ENCODE measurements around the gene ANKHD1.
"Not testable (repeated sequence)": the region's sequence is repeated elsewhere in the genome, so short reads cannot be mapped to it uniquely, and the experiment has no call there.

ANKHD1 gene

DNA sequence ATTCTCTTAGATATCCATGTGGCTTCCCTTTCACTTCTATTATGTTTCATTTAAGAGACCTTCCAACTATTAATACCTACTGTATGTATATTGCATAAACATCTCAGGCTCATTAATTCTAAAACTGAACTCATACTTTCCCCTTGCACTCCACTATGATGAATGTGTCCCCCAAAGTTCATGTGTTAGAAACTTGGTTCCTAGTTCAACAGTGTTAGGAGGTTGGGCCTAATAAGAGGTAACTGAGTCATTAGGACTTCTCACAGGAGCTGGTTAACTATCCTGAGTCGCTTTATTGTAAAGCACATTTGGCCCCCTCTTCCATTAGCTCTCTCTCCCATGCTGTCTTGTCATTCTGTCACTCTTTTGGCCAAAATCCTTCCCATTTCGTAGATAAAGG lies 22.0 kb downstream of the ANKHD1 start:
- no peak for DNase-seq

GRCh38 chr5:140424135-140424534 lies 22.5 kb downstream of the ANKHD1 start:
- no peak for DNase-seq

GRCh38 chr5:140427726-140428125 lies 26.1 kb downstream of the ANKHD1 start:
- not testable (repeated sequence) for DNase-seq

GRCh38 chr5:140429724-140430123 lies 28.1 kb downstream of the ANKHD1 start:
- DNase-seq: no peak

- no peak for DNase-seq
Measured at GRCh38 chr5:140432212-140432611, 30.6 kb downstream of the ANKHD1 start.

GRCh38 chr5:140432916-140433315 lies 31.3 kb downstream of the ANKHD1 start:
- no peak for DNase-seq

- not testable (repeated sequence) for DNase-seq
Measured at GRCh38 chr5:140457368-140457767, 55.7 kb downstream of the ANKHD1 start.

DNA sequence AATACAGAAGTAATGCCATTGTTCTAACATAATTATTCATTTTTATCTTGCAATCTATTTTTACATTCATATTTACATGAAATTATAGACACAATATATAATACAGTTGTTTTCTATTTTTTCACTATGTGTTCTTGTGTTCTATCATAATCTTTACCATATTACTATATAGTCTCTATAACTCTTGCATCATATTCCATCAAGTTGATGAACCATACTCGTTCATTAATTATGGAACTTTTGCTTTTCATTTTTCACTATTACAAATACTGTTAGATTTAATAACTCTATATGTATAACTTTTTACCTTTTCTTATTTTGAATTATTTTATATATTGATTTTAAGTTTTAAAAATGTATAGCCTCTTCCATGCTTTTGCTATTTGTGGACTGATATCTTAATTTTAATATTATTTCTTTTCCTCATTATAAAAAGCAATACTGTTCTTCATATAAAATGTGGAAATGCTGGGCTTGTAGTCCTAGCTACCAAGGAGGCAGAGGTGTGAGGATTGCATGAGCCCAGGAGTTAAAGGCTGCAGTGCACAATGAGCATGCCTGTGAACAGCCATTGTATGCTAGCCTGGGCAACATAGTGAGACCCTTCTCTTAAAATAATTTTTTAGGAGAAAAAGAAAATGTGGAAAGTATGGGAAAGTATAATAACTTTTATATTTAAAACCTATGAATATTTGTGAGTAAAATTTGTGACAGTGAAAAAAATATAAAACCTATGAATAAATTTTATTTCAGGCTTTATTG lies 65.5 kb downstream of the ANKHD1 start:
- no peak for DNase-seq

- no peak for DNase-seq
Measured at GRCh38 chr5:140468188-140468587, 66.6 kb downstream of the ANKHD1 start.

GRCh38 chr5:140469259-140469658 lies 67.6 kb downstream of the ANKHD1 start:
- no peak for DNase-seq

- DNase-seq: no peak
Measured at GRCh38 chr5:140480310-140481014, 78.8 kb downstream of the ANKHD1 start.

- no peak for DNase-seq
Measured at GRCh38 chr5:140481758-140482157, 80.1 kb downstream of the ANKHD1 start.

DNA sequence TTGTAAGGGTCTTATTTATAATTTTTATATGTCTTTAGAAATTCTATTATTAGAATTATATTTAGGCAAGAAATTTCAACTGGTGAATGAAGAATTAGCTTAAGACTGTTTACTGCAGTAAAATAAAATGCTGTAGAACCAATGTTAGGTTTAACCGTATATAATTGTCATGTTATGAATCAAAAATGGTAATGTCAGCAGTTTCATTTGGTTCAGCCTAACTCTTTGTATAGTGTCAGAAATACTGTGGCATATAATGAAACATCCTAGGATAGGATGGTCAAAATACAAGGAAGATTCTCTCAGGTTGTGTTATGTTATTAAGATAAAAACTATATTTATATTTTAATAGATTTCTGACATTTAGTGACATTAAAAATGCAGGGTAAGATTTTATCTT lies 81.4 kb downstream of the ANKHD1 start:
- DNase-seq: no peak

DNA sequence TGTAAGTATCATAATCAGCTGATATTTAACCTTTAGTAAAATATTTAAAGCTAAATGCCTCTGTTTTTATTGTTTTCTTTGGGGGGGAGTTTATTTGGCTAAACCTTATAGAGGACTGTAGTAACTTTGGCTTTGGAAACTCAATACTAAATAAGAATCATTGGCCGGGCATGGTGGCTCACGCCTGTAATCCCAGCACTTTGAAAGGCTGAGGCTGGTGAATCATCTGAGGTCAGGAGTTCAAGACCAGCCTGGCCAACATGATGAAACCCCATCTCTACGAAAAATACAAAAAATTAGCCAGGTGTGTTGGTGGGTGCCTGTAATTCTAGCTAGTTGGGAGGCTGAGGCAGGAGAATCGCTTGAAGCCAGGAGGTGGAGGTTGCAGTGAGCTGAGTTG lies 86.5 kb downstream of the ANKHD1 start:
- not testable (repeated sequence) for DNase-seq

GRCh38 chr5:140488914-140489313 lies 87.3 kb downstream of the ANKHD1 start:
- no peak for DNase-seq

DNA sequence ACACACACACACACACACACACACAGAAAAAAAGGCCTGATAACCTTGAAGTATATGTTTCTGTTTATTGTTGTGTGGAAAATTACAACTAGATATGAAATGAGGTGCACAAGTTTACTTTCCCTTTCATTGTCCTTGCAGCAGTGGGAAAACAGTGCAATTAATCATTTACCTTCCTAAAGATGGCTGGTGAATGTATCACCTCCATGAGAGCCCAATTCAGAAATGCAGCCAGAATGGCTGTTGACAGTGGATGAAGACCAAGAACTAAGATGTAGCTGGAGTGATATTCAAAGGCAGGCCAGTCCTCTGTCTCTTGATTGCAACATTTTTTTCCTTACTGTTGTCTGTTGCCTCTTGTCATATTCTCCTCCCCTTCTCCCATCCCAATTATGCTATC lies 96.3 kb downstream of the ANKHD1 start:
- DNase-seq: no peak

- DNase-seq: no peak
Measured at GRCh38 chr5:140498591-140498990, 97.0 kb downstream of the ANKHD1 start.

GRCh38 chr5:140502834-140503233 lies 101.2 kb downstream of the ANKHD1 start:
- no peak for DNase-seq

DNA sequence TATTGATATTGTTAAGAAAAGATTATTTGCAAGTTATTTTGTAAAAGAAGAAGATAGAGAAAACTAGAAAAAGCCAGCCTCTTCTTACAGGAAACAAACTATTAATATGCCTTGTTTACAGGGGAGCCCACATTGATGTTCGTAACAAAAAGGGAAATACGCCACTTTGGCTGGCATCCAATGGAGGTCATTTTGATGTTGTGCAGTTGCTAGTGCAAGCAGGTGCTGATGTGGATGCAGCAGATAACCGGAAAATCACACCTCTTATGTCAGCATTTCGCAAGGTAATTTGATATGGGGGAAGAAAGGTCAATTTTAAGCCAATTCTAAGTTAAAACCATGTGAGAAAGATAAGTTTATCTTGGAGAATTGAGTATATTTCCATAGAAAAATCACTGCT lies 108.3 kb downstream of the ANKHD1 start:
- DNase-seq: no peak

DNA sequence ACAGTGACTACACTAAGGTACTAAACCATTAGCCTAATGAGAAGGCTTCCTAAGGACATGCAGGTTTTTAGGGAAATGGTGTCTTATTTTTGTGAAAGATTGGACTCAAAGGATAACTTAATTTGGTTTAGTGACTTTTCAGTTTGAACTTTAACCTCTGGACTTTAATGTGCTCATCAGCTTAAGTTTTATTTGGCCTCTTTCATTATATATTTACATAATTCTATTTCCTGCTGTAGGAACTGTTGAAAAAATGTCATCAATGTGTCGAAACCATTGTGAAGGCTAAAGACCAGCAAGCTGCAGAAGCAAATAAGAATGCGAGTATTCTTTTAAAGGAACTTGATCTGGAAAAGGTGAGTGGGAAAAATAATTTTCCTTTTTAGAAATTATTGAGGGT lies 111.5 kb downstream of the ANKHD1 start:
- no peak for DNase-seq

DNA sequence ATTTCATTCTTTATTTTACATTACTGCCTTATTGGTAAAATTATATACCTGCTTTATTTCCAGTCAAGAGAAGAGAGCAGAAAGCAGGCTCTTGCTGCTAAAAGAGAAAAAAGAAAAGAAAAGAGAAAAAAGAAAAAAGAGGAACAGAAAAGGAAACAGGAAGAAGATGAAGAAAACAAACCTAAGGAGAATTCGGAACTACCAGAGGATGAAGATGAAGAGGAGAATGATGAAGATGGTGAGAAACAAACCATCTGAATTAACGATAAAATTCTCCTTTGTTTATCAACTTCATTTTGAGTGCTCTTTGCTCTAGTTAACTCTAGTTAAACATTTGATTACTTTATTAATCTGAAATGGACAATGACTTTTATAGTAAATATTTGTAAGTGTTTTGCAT lies 122.4 kb downstream of the ANKHD1 start:
- no peak for DNase-seq

DNA sequence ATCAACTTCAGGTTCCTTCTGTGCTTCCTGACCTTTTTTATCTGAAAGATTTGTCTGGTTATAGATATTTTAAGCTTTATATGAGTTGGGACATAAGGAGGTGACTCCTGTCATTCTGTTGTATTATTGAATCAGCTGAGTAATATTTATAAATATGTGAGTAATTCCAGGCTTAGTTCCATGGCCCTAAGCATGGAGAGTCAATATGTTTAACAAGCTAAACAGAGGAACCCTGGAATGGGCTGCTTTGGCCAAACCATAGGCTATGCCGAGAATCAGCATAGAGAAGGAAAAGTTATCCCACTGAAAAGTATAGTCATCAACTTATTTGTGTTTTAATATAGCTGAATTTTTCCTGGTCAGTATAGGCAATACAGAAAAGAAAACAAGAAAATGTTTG lies 138.6 kb downstream of the ANKHD1 start:
- DNase-seq: no peak

DNA sequence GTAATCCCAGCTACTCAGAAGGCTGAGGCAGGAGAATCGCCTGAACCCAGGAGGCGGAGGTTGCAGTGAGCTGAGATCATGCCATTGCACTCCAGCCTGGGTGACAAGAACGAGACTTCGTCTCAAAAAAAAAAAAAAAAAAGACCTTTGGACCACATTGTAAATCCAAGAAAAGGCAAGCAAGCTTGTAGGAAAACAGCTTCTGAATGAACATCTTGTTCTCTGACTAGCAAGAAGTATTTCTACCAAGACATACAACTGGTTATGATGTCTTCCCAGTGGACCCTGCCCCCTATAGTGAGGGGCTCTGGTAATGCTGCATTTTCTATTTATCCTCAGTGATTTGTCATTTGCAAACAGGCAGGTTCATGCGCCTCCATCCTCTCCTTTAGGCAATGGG lies 141.3 kb downstream of the ANKHD1 start:
- DNase-seq: no peak

DNA sequence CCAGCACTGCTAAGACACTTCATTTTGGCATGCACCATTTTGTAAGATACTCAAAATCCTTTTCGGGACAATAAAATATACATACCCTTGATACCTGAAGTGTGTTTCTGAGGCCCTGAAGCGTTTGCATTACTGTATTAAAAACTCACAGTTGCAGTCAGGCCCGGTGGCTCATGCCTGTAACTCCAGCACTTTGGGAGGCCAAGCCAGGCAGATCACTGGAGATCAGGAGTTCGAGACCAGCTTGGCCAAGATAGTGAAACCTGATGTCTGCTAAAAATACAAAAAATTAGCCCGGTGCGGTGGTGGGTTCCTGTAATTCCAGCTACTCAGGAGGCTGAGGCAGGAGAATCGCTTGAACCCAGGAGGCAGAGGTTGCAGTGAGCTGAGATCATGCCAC lies 143.4 kb downstream of the ANKHD1 start:
- no peak for DNase-seq

DNA sequence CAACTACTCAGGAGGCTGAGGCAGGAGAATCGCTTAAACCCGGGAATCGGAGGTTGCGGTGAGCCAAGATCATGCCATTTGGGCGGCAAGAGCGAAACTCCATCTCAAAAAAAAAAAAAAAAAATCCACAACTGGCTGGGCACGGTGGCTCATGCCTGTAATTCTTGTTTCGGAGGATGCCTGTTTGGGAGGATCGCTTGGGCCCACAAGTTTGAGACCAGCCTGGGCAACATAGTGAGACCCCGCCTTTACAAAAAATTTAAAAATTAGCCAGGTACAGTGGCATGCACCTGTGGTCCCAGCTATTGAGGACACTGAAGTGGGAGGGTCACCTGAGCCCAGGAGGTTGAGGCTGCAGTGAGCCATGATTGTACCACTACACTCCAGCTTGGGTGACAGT lies 144.0 kb downstream of the ANKHD1 start:
- DNase-seq: no peak
